ENCODE data around the gene ZNF860. TPM values are rescaled to one million over a fixed set of nuclear protein-coding genes. Genes with fewer than 3 reads are reported as not detected.

Gene ZNF860
- total and polyA plus RNA-seq, 2 donors (not counting 3 experiments of a cell fraction or from before 2014, with no cell fraction given) = 0.19 to 0.73 TPM

DNA sequence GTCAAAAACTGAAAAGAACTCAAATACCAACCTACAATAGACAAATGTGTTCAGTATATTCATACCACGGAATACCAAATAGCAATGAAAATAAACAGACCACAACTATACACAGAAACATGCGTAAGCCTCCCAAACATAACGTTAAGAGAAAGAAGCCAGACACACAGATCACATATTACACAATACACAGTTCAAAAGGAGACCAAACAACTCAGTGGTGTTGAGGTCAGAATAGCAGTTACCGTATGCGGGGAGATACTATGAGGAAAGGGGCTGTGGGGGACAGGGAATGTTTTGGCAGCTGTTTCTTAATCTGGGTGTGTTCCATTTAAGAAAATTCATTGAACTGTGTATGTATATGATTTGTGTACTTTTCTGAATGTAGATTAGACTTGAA, 7.1 kb upstream of the ZNF860 start:
- no peak overlapping the region for H3K27ac ChIP-seq (ENCODE audit: insufficient read depth, low read depth, low read length)
- H3K9me3 ChIP-seq (replicated peaks; ENCODE audit: control insufficient read depth, insufficient read depth, low read length) = no peaks in the 10 kb centered on the region
- no peak for TF ChIP-seq POLR2A (IDR thresholded peaks at IDR 0.05; ENCODE audit: low read depth, low read length)
- TF ChIP-seq FOS (IDR thresholded peaks at IDR 0.05; ENCODE audit: borderline replicate concordance, insufficient read depth, low read length) = no peak
- TF ChIP-seq, protein P1, sequence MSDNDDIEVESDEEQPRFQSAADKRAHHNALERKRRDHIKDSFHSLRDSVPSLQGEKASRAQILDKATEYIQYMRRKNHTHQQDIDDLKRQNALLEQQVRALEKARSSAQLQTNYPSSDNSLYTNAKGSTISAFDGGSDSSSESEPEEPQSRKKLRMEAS (IDR thresholded peaks at IDR 0.05; ENCODE audit: insufficient read depth, insufficient read length) = no peak
- TF ChIP-seq CTCF (IDR thresholded peaks at IDR 0.05; ENCODE audit: extremely low read depth in 1 of 2, insufficient read depth in 1 of 2, low read depth in 1 of 2, low read length in 2 of 2) = no peak
- no peak for TF ChIP-seq MYC (IDR thresholded peaks at IDR 0.05; ENCODE audit: low read depth, low read length)
- no peak overlapping the region for H3K4me3 ChIP-seq (replicated peaks in 1 of 3; ENCODE audit: insufficient read depth in 1 of 3, low read depth in 1 of 3, low read length in 3 of 3)
- no peak for DNase-seq (ENCODE audit: low read depth, low spot score)
- peaks cover 51% of the 10 kb centered on the region for H3K79me2 ChIP-seq (ENCODE audit: control insufficient read depth, insufficient read depth, low read length)
- H3K9ac ChIP-seq (replicated peaks; ENCODE audit: extremely low read depth, insufficient read depth, low read length) = no peak overlapping the region
- no peaks in the 10 kb centered on the region for H3K9me1 ChIP-seq (replicated peaks; ENCODE audit: control insufficient read depth, extremely low read depth, insufficient read depth, low read length)
- dilution Hi-C loops (cut with MboI; ENCODE audit: extremely low pct_ligation_motif_present, low sequenced_read_pairs) = no loop called here
- FAIRE-seq = no peak
- H2AFZ ChIP-seq (ENCODE audit: low read depth, low read length) = no peak overlapping the region
- no TSS peak for BruUV-seq (replicated peaks)
- H3K4me1 ChIP-seq (ENCODE audit: control insufficient read depth, extremely low read depth, insufficient read depth, low read length) = peaks cover 20% of the 10 kb centered on the region
- no peaks in the 10 kb centered on the region for H3K27me3 ChIP-seq (ENCODE audit: control insufficient read depth in 2 of 2, insufficient read depth in 2 of 2, low read length in 2 of 2)
- no peak overlapping the region for H3K4me2 ChIP-seq (ENCODE audit: insufficient read depth, low read length)
- POLR2A ChIA-PET = no interaction called here
- intact Hi-C loops (cut with micrococcal nuclease) = no loop called here
- H3K36me3 ChIP-seq (ENCODE audit: control insufficient read depth in 2 of 2, extremely low read depth in 1 of 2, insufficient read depth in 2 of 2, low read length in 2 of 2) = no peaks in the 10 kb centered on the region
- H4K20me1 ChIP-seq (replicated peaks; ENCODE audit: control insufficient read depth, extremely low read depth, insufficient read depth, low read length) = peaks cover 3% of the 10 kb centered on the region
- CTCF ChIA-PET = no interaction called here

GRCh38 chr3:31974964-31975363, 6.6 kb upstream of the ZNF860 start:
- BruUV-seq (replicated peaks) = no TSS peak

More at GRCh38 chr3:31974964-31975363, 6.6 kb upstream of the ZNF860 start:
- intact Hi-C loops (cut with micrococcal nuclease) = no loop called here
- ChIA-PET POLR2A (no interaction called here), CTCF (no interaction called here)
- H3K9me3 ChIP-seq (replicated peaks; ENCODE audit: control insufficient read depth, insufficient read depth, low read length) = no peaks in the 10 kb centered on the region
- no peaks in the 10 kb centered on the region for H3K9me1 ChIP-seq (replicated peaks; ENCODE audit: control insufficient read depth, extremely low read depth, insufficient read depth, low read length)
- no peaks in the 10 kb centered on the region for H3K36me3 ChIP-seq (ENCODE audit: control insufficient read depth in 2 of 2, extremely low read depth in 1 of 2, insufficient read depth in 2 of 2, low read length in 2 of 2)
- H4K20me1 ChIP-seq (replicated peaks; ENCODE audit: control insufficient read depth, extremely low read depth, insufficient read depth, low read length) = peaks cover 3% of the 10 kb centered on the region
- FAIRE-seq (no peak), DNase-seq (ENCODE audit: low read depth, low spot score) (no peak)
- no peak overlapping the region for H3K4me2 ChIP-seq (ENCODE audit: insufficient read depth, low read length)
- TF ChIP-seq MYC (IDR thresholded peaks at IDR 0.05; ENCODE audit: low read depth, low read length) = no peak
- TF ChIP-seq CTCF (IDR thresholded peaks at IDR 0.05; ENCODE audit: extremely low read depth in 1 of 2, insufficient read depth in 1 of 2, low read depth in 1 of 2, low read length in 2 of 2) = no peak
- no peak for TF ChIP-seq GATA2 (IDR thresholded peaks at IDR 0.05; ENCODE audit: insufficient read depth, insufficient read length, low read depth, low read length)
- no peak for TF ChIP-seq POLR2AphosphoS5 (IDR thresholded peaks at IDR 0.05; ENCODE audit: insufficient read depth, low read depth, low read length)
- TF ChIP-seq FOS (IDR thresholded peaks at IDR 0.05; ENCODE audit: borderline replicate concordance, insufficient read depth, low read length) = no peak
- no peak for TF ChIP-seq JUN (IDR thresholded peaks at IDR 0.05; ENCODE audit: borderline replicate concordance, insufficient read depth, insufficient read length, low read depth)
- TF ChIP-seq, protein P1 (IDR thresholded peaks at IDR 0.05; ENCODE audit: insufficient read depth, insufficient read length) = no peak
- TF ChIP-seq EZH2 (IDR thresholded peaks at IDR 0.05; ENCODE audit: borderline replicate concordance, low read depth, low read length, severe bottlenecking) = no peak
- no peak for TF ChIP-seq POLR2A (IDR thresholded peaks at IDR 0.05; ENCODE audit: low read depth, low read length)
- dilution Hi-C loops (cut with MboI; ENCODE audit: extremely low pct_ligation_motif_present, low sequenced_read_pairs) = no loop called here
- H3K27me3 ChIP-seq (ENCODE audit: control insufficient read depth in 2 of 2, insufficient read depth in 2 of 2, low read length in 2 of 2) = no peaks in the 10 kb centered on the region
- peaks cover 51% of the 10 kb centered on the region for H3K79me2 ChIP-seq (ENCODE audit: control insufficient read depth, insufficient read depth, low read length)
- no peak overlapping the region for H3K27ac ChIP-seq (ENCODE audit: insufficient read depth, low read depth, low read length)
- no peak overlapping the region for H2AFZ ChIP-seq (ENCODE audit: low read depth, low read length)
- no peak overlapping the region for H3K9ac ChIP-seq (replicated peaks; ENCODE audit: extremely low read depth, insufficient read depth, low read length)
- no peak overlapping the region for H3K4me3 ChIP-seq (replicated peaks in 1 of 3; ENCODE audit: insufficient read depth in 1 of 3, low read depth in 1 of 3, low read length in 3 of 3)
- H3K4me1 ChIP-seq (ENCODE audit: control insufficient read depth, extremely low read depth, insufficient read depth, low read length) = peaks cover 18% of the 10 kb centered on the region

Measured in endothelial cell of umbilical vein (primary cell).